ENCODE results near the gene GLB1L2.

Gene GLB1L2

GRCh38 chr11:134369656-134370525 lies 38.1 kb downstream of the GLB1L2 start:
- no peak for DNase-seq (ENCODE audit: low read depth)

- DNase-seq (ENCODE audit: low read depth): no peak
Observed at GRCh38 chr11:134370526-134371435, 39.0 kb downstream of the GLB1L2 start.

GRCh38 chr11:134371436-134372185 lies 39.8 kb downstream of the GLB1L2 start:
- DNase-seq (ENCODE audit: low read depth): no peak

GRCh38 chr11:134372536-134372935 lies 40.7 kb downstream of the GLB1L2 start:
- no peak for DNase-seq (ENCODE audit: low read depth)

- no peak for DNase-seq (ENCODE audit: low read depth)
Observed at GRCh38 chr11:134372961-134373360, 41.2 kb downstream of the GLB1L2 start.

- DNase-seq (ENCODE audit: low read depth): no peak
Observed at GRCh38 chr11:134373591-134374052, 41.8 kb downstream of the GLB1L2 start.

GRCh38 chr11:134374171-134374570 lies 42.4 kb downstream of the GLB1L2 start:
- DNase-seq (ENCODE audit: low read depth): no peak

- no peak for DNase-seq (ENCODE audit: low read depth)
Observed at GRCh38 chr11:134374891-134375550, 43.2 kb downstream of the GLB1L2 start.

- DNase-seq (ENCODE audit: low read depth): no peak
Observed at GRCh38 chr11:134376150-134376921, 44.5 kb downstream of the GLB1L2 start.

GRCh38 chr11:134377876-134378275 lies 46.1 kb downstream of the GLB1L2 start:
- DNase-seq (ENCODE audit: low read depth): no peak

GRCh38 chr11:134379241-134379640 lies 47.5 kb downstream of the GLB1L2 start:
- no peak for DNase-seq (ENCODE audit: low read depth)

GRCh38 chr11:134380229-134380628 lies 48.4 kb downstream of the GLB1L2 start:
- DNase-seq (ENCODE audit: low read depth): no peak

GRCh38 chr11:134380785-134381184 lies 49.0 kb downstream of the GLB1L2 start:
- DNase-seq (ENCODE audit: low read depth): no peak

- DNase-seq (ENCODE audit: low read depth): no peak
Observed at GRCh38 chr11:134382257-134382656, 50.5 kb downstream of the GLB1L2 start.

- DNase-seq (ENCODE audit: low read depth): no peak
Observed at GRCh38 chr11:134382830-134383229, 51.0 kb downstream of the GLB1L2 start.

GRCh38 chr11:134383576-134384221 lies 51.9 kb downstream of the GLB1L2 start:
- no peak for DNase-seq (ENCODE audit: low read depth)

GRCh38 chr11:134384406-134384805 lies 52.6 kb downstream of the GLB1L2 start:
- DNase-seq (ENCODE audit: low read depth): no peak

- DNase-seq (ENCODE audit: low read depth): no peak
Observed at GRCh38 chr11:134385171-134385570, 53.4 kb downstream of the GLB1L2 start.

GRCh38 chr11:134385774-134386565 lies 54.2 kb downstream of the GLB1L2 start:
- DNase-seq (ENCODE audit: low read depth): no peak
